ENCODE measurements around the gene PASD1.

DNA sequence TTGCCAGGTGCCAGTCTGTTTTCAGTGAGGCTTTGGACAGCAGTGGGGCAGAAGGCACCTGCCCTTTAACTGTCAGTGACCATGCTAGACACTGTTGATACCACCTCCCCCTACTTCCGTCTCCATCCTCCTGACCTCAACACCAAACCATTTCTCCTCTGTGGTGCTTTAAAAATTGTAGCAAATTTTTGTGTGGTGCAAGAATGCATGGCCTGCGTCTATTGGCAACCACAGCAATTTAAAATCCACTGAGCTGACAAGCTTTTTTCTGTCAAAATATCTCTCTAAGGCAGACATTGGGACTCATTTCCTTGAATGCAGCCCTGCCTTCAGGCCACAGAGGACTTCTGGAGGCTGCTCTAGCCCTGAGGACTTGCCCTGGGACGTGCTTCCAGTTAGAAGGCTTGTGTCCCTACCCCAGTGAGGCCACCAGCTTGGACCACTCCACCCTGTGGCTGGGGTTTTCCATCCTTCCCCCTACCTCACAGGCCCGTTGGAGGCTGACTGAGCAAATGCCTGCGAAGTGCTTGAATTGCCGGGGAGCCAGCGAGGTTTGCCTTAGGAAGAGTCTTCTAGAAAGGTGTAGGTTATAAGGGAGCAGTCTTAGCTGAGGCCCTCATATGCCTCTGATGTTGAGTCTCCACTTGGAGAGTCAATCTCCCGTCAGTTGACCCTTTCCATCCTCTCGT, 138.7 kb downstream of the PASD1 start:
- TF ChIP-seq CTCF (IDR thresholded peaks at IDR 0.05): no peak
- TF ChIP-seq EZH2phosphoT487 (IDR thresholded peaks at IDR 0.05): no peak
- TF ChIP-seq EZH2 (IDR thresholded peaks at IDR 0.05): no peak

All from neural progenitor cell (in vitro differentiated cells).